K562 (cell line): ENCODE data around the gene MMUT. TPM values are rescaled to one million over a fixed set of nuclear protein-coding genes. Genes with fewer than 3 reads are reported as not detected.

Source experiments
- ATAC-seq: fragments of 200-7000 bp; cut with Tn5 transposase; 3 replicates; pipeline ENCODE4 v1.9.1; 2020; ENCODE audit warnings: moderate library complexity
- BruUV-seq: library from RNA; stranded (reverse); fragments of 400-500 nt; replicated peaks from 2 replicates; lab custom pipeline; 2021; lab: Mats Ljungman, UMichigan
- CTCF ChIA-PET: fragments of 300-600 bp; formaldehyde crosslinking; extraction: SDS; loops from one replicate; lab custom pipeline; 2021; ENCODE audit warnings: low intra/inter-chr PET ratio; lab: Yijun Ruan, JAX
- POLR2A ChIA-PET: fragments of 300-600, 350-650 bp; sonication (Branson Sonifier 250); formaldehyde crosslinking; extraction: SDS; loops from one replicate; lab custom pipeline; 2021; ENCODE audit warnings: antibody characterized with exemption, inconsistent platforms; lab: Yijun Ruan, JAX
- DNase-seq, 4 experiments: peaks; one replicate each; pipeline versions ENCODE4 v3.0.0 to v3.0.0-alpha.2; 2011 to 2018; ENCODE audit warnings: low spot score in 3 of 4, mixed read lengths in 3 of 4; ENCODE audit errors: extremely low read depth in 1 of 4
- FAIRE-seq: peaks from 2 replicates; lab custom pipeline; 2011; peaks lifted over from hg19 to GRCh38; lab: Jason Lieb, UNC
- H2AFZ ChIP-seq: 2 replicates; pipeline ENCODE4 v1.6.0; 2011; ENCODE audit warnings: low read depth, low read length, control low read depth, inconsistent platforms
- H3K27ac ChIP-seq: fragments of 200-600 bp; 3 replicates; pipeline ENCODE4 v1.8.0; 2011; ENCODE audit warnings: low read depth, mild to moderate bottlenecking, control low read depth, inconsistent platforms, low read length, moderate library complexity, mixed read lengths; ENCODE audit errors: extremely low read depth
- H3K27me3 ChIP-seq, 2 experiments: fragments of 300-600 bp in 1 of 2; 2 replicates in 1 of 2; 3 replicates in 1 of 2; pipeline versions ENCODE4 v1.6.0 to v1.8.0; 2011; ENCODE audit warnings: inconsistent platforms in 2 of 2, low read length in 2 of 2, mild to moderate bottlenecking in 1 of 2, mixed read lengths in 1 of 2, moderate library complexity in 1 of 2; ENCODE audit not compliant: control insufficient read depth in 2 of 2, insufficient read depth in 2 of 2
- H3K36me3 ChIP-seq: fragments of 300-600 bp; 3 replicates; pipeline ENCODE4 v1.8.0; 2011; ENCODE audit warnings: mild to moderate bottlenecking, low read length, inconsistent platforms; ENCODE audit not compliant: control insufficient read depth, insufficient read depth
- H3K4me1 ChIP-seq, 2 experiments: fragments of 200-600 bp in 1 of 2; replicated peaks in 1 of 2; 2 replicates in 1 of 2; 3 replicates in 1 of 2; pipeline versions ENCODE4 v1.5.1 to v1.8.0; 2011; ENCODE audit warnings: inconsistent platforms in 2 of 2, low read length in 2 of 2, mild to moderate bottlenecking in 1 of 2, mixed read lengths in 1 of 2, moderate library complexity in 1 of 2; ENCODE audit not compliant: control insufficient read depth in 2 of 2, insufficient read depth in 2 of 2
- H3K4me2 ChIP-seq: 2 replicates; pipeline ENCODE4 v1.6.1; 2011; ENCODE audit warnings: low read length, control low read depth, inconsistent platforms, mixed read lengths; ENCODE audit not compliant: insufficient read depth
- H3K4me3 ChIP-seq: fragments of 200-600 bp; sonication (generic), shearing (Covaris generic); 2 replicates; pipeline ENCODE4 v1.5.1; 2016; ENCODE audit warnings: control low read depth, inconsistent platforms
- H3K79me2 ChIP-seq: fragments of 200-600 bp; 3 replicates; pipeline ENCODE4 v1.8.0; 2011; ENCODE audit warnings: low read length, inconsistent platforms; ENCODE audit not compliant: control insufficient read depth, insufficient read depth
- H3K9ac ChIP-seq, 2 experiments: 2 replicates each; pipeline versions ENCODE4 v1.6.0 to v1.6.1; 2011; ENCODE audit warnings: low read depth in 2 of 2, low read length in 2 of 2, control low read depth in 1 of 2, inconsistent platforms in 1 of 2, mild to moderate bottlenecking in 1 of 2, mixed read lengths in 1 of 2; ENCODE audit not compliant: insufficient read depth in 1 of 2
- H3K9me1 ChIP-seq: one replicate; pipeline ENCODE4 v1.6.0; 2011; ENCODE audit warnings: inconsistent platforms, mild to moderate bottlenecking, low read length, moderate library complexity; ENCODE audit not compliant: control insufficient read depth, insufficient read depth
- H3K9me3 ChIP-seq: replicated peaks from 2 replicates; pipeline ENCODE4 v1.5.1; 2011; ENCODE audit warnings: low read depth, low read length, inconsistent platforms; ENCODE audit not compliant: control insufficient read depth, insufficient read depth
- H4K20me1 ChIP-seq: replicated peaks from 2 replicates; pipeline ENCODE4 v1.6.1; 2011; ENCODE audit warnings: low read length, inconsistent platforms, mixed read lengths; ENCODE audit not compliant: control insufficient read depth, insufficient read depth
- ARID1B ChIP-seq: fragments of 450-650 bp; IDR thresholded peaks from 2 replicates; pipeline ENCODE4 v1.6.1; 2016; ENCODE audit warnings: antibody characterized with exemption, mild to moderate bottlenecking, inconsistent platforms
- CBX1 ChIP-seq: sonication (generic); IDR thresholded peaks from 2 replicates; pipeline ENCODE4 v1.6.1; 2016; ENCODE audit warnings: antibody characterized with exemption, low read depth, mild to moderate bottlenecking
- CHD1 ChIP-seq: fragments of 200-600 bp; sonication (generic); IDR thresholded peaks from one replicate; pipeline ENCODE4 v1.6.1; 2012; ENCODE audit warnings: mild to moderate bottlenecking, moderate library complexity, low read length, inconsistent platforms
- CTCFL ChIP-seq: IDR thresholded peaks from 2 replicates; pipeline ENCODE4 v1.6.1; 2011; ENCODE audit warnings: borderline replicate concordance, low read depth, mild to moderate bottlenecking, moderate library complexity, low read length; ENCODE audit not compliant: insufficient read depth, poor library complexity, severe bottlenecking
- DPF2 ChIP-seq: fragments of 450-650 bp; IDR thresholded peaks from 2 replicates; pipeline ENCODE4 v1.6.1; 2016
- ETV6 ChIP-seq, 3 experiments: fragments of 150-350 bp in 1 of 3; sonication (generic) in 1 of 3; formaldehyde crosslinking in 1 of 3; IDR thresholded peaks; 2 replicates each; pipeline versions ENCODE4 v1.6.1 to v1.8.0; 2014 to 2022; ENCODE audit warnings: borderline replicate concordance in 2 of 3, low read depth in 2 of 3, antibody characterized with exemption in 1 of 3, low read length in 1 of 3, mild to moderate bottlenecking in 1 of 3, missing genetic modification reagents in 1 of 3
- HEY1 ChIP-seq: fragments of 250-450 bp; sonication (Bioruptor Pico); IDR thresholded peaks from 2 replicates; pipeline ENCODE4 v1.5.0; 2020; ENCODE audit warnings: mild to moderate bottlenecking, moderate library complexity, borderline replicate concordance
- HMG20A ChIP-seq: fragments of 450-650 bp; formaldehyde crosslinking; conservative IDR thresholded peaks from 2 replicates; pipeline ENCODE4 v1.4.0; 2020; ENCODE audit warnings: mild to moderate bottlenecking, mixed read lengths
- L3MBTL2 ChIP-seq: fragments of 450-650 bp; IDR thresholded peaks from 2 replicates; pipeline ENCODE4 v1.6.1; 2016; ENCODE audit warnings: mild to moderate bottlenecking, moderate library complexity
- LCOR ChIP-seq: sonication (generic); formaldehyde crosslinking; IDR thresholded peaks from 2 replicates; pipeline ENCODE4 v1.8.0; 2022; ENCODE audit warnings: mild to moderate bottlenecking, missing genetic modification reagents
- LEF1 ChIP-seq: fragments of 450-650 bp; IDR thresholded peaks from 2 replicates; pipeline ENCODE4 v1.6.1; 2016; ENCODE audit warnings: mild to moderate bottlenecking
- POLR2H ChIP-seq: IDR thresholded peaks from 2 replicates; pipeline ENCODE4 v1.6.1; 2016; ENCODE audit warnings: missing genetic modification characterization, low read depth, mild to moderate bottlenecking, control low read depth, missing compliant biosample characterization, moderate library complexity
- RBFOX2 ChIP-seq: fragments of 200-400 bp; formaldehyde crosslinking; IDR thresholded peaks from 2 replicates; pipeline ENCODE4 v1.6.1; 2017; ENCODE audit warnings: low read depth, mild to moderate bottlenecking, low read length, moderate library complexity
- TAF15 ChIP-seq: fragments of 200-400 bp; formaldehyde crosslinking; IDR thresholded peaks from 2 replicates; pipeline ENCODE4 v1.6.1; 2017; ENCODE audit warnings: mild to moderate bottlenecking, low read depth, low read length, moderate library complexity
- ZNF197 ChIP-seq: fragments of 200-800 bp; sonication (Bioruptor generic); IDR thresholded peaks from 2 replicates; pipeline ENCODE4 v1.6.1; 2016; ENCODE audit warnings: low read depth, missing genetic modification characterization, missing compliant biosample characterization
- ZNF347 ChIP-seq: fragments of 450-650 bp; formaldehyde crosslinking; IDR thresholded peaks from 2 replicates; pipeline ENCODE4 v1.4.0; 2020; ENCODE audit warnings: low read depth, mild to moderate bottlenecking, moderate library complexity
- WGBS: fragments of 100-300 bp; shearing (Covaris generic); methylation state at CpG from one replicate; pipeline ENCODE4 v1.1.6; 2016; ENCODE audit warnings: low coverage, mixed read lengths; ENCODE audit not compliant: insufficient coverage; ENCODE audit errors: missing lambda C conversion rate; 5-methylcytosine and 5-hydroxymethylcytosine counted together
- in situ Hi-C: fragments of 300-500 bp; cut with MboI; formaldehyde crosslinking; loops from 4 replicates; pipeline ENCODE4 v1.15.0; 2018; ENCODE audit warnings: inconsistent platforms, mixed read lengths
- intact Hi-C: fragments of 100-400 bp; cut with micrococcal nuclease; formaldehyde crosslinking; loops from 2 replicates; pipeline ENCODE4 v1.14.2; 2022
- polyA plus RNA-seq, 8 experiments: library from polyadenylated mRNA; depleted of rRNA in 4 of 8; stranded (reverse) in 5 of 8; unstranded in 3 of 8; fragments of >200 nt; fragmentation: Nextera tagmentation in 2 of 8; fragmentation: Illumina TruSeq in 1 of 8; extraction: Ambion mirVana in 2 of 8; extraction: Trizol in 1 of 8; gene quantifications; 2 replicates each; pipeline versions ENCODE4 v1.2.1 to v1.2.3, GENCODE V29; 2011 to 2014; ENCODE audit warnings: inconsistent platforms in 1 of 8, missing spikeins in 1 of 8
- total RNA-seq, 7 experiments: library from RNA; depleted of rRNA in 6 of 7; stranded (reverse); fragments of >200 nt in 6 of 7; fragmentation: Illumina TruSeq in 2 of 7; extraction: Trizol in 2 of 7; gene quantifications; 2 replicates each; pipeline versions ENCODE4 v1.2.1 to v1.2.3, GENCODE V29; 2011 to 2021; ENCODE audit warnings: low replicate concordance in 1 of 7

The MMUT gene
- total and polyA plus RNA-seq, 9 of the 15 experiments (the other 6 are each of a cell fraction or from before 2014, with no cell fraction given), result 7.1 to 26.4 (median 16.0) TPM

GRCh38 chr6:49463612-49463967 is 537 bp upstream of the MMUT start:
- WGBS, result 0% methylated on average over 4 of the region's 4 CpGs

More at GRCh38 chr6:49463612-49463967, 537 bp upstream of the MMUT start:
- H3K36me3 ChIP-seq, result peaks cover 7% of the 10 kb centered on the region; the same call in 2 of the 3 replicates
- H3K9me3 ChIP-seq, result no peaks in the 10 kb centered on the region
- intact Hi-C loops, result loop anchor here (5.0 kb wide), 2 partner anchors 144 to 274 kb away; no protein-coding TSS in a partner anchor
- H3K9me1 ChIP-seq, result no peaks in the 10 kb centered on the region
- peak overlapping the region; percentile 87 to 91 for H3K9ac ChIP-seq
- TF ChIP-seq LEF1, result 0 out of 2 replicates have a peak, but pooled peaks have one; percentile 18
- TF ChIP-seq CTCFL, result no peak
- 0 out of 2 replicates have a peak, but pooled peaks have one; percentile 19 for TF ChIP-seq POLR2H
- TF ChIP-seq HMG20A (CRISPR knock-in tag), result no peak
- TF ChIP-seq ZNF197 (CRISPR knock-in tag), result 0 out of 2 replicates have a peak, but pooled peaks have one; percentile 1
- TF ChIP-seq RBFOX2, result peak; percentile 21
- TF ChIP-seq L3MBTL2, result 0 out of 2 replicates have a peak, but pooled peaks have one; percentile 4
- 0 out of 4 replicates have a peak, but pooled peaks of 1 of the 2 experiments have one; percentile 8 for TF ChIP-seq ETV6 (IDR thresholded peaks at IDR 0.05; ENCODE audit: borderline replicate concordance in 1 of 2, low read depth in 2 of 2, low read length in 1 of 2)
- TF ChIP-seq ETV6 (CRISPR knock-in tag; IDR thresholded peaks at IDR 0.05; ENCODE audit: borderline replicate concordance), result no peak
- no peak for TF ChIP-seq CBX1
- no peak for TF ChIP-seq ZNF347 (CRISPR knock-in tag)
- no peak for TF ChIP-seq ARID1B
- 0 out of 2 replicates have a peak, but pooled peaks have one; percentile 8 for TF ChIP-seq HEY1
- TF ChIP-seq LCOR, result 0 out of 2 replicates have a peak, but pooled peaks have one; percentile 3
- TF ChIP-seq CHD1, result peak; percentile 66
- no peak for TF ChIP-seq DPF2
- TF ChIP-seq TAF15, result no peak
- peak overlapping the region; percentile 98 for H3K4me2 ChIP-seq
- in situ Hi-C loops, result no loop called here
- peak overlapping the region; percentile 74 for H3K4me3 ChIP-seq
- peaks cover 0 to 8% of the 10 kb centered on the region in 2 experiments; a peak in 2 of 5 replicates for H3K4me1 ChIP-seq
- H2AFZ ChIP-seq, result peak overlapping the region; percentile 97
- H3K27ac ChIP-seq, result peak overlapping the region; percentile 85
- ChIA-PET POLR2A (no interaction called here), CTCF (no interaction called here)
- ATAC-seq (peak; percentile 12), DNase-seq (no peak), FAIRE-seq (no peak)
- TSS peak; percentile 80 for BruUV-seq
- peaks cover 66% of the 10 kb centered on the region for H3K79me2 ChIP-seq
- H3K27me3 ChIP-seq, result no peaks in the 10 kb centered on the region
- H4K20me1 ChIP-seq, result no peaks in the 10 kb centered on the region
